A172 (cell line): ENCODE data around the gene BEND7. TPM values are rescaled to one million over a fixed set of nuclear protein-coding genes. Genes with fewer than 3 reads are reported as not detected.
"Not testable (repeated sequence)": the region's sequence is repeated elsewhere in the genome, so short reads cannot be mapped to it uniquely, and the experiment has no call there.

ENCODE experiments used
- DNase-seq: peaks from one replicate; pipeline ENCODE4 v3.0.0-alpha.2; 2015; ENCODE audit warnings: low spot score
- total RNA-seq: library from RNA; depleted of rRNA; stranded (reverse); fragments of >200 nt; shearing (Covaris generic); gene quantifications from 2 replicates; pipeline ENCODE4 v1.2.3, GENCODE V29; 2014

Gene BEND7
- total RNA-seq, 1 experiment from 2014 or later = 44.2 TPM

- DNase-seq = no peak
These were observed 107.4 kb downstream of the BEND7 start for GRCh38 chr10:13421382-13421917.

- DNase-seq = no peak
These were observed 108.1 kb downstream of the BEND7 start for GRCh38 chr10:13420532-13421307.

- DNase-seq = peak; percentile 17
These were observed 111.2 kb downstream of the BEND7 start for GRCh38 chr10:13417459-13418126.

GRCh38 chr10:13416760-13417159 lies 112.1 kb downstream of the BEND7 start:
- no peak for DNase-seq

GRCh38 chr10:13414855-13415254 lies 114.0 kb downstream of the BEND7 start:
- DNase-seq = no peak

- DNase-seq = no peak
These were observed 114.7 kb downstream of the BEND7 start for GRCh38 chr10:13414137-13414536.

GRCh38 chr10:13412894-13413293 lies 115.9 kb downstream of the BEND7 start:
- no peak for DNase-seq

GRCh38 chr10:13404791-13405190 lies 124.0 kb downstream of the BEND7 start:
- DNase-seq = no peak

- peak; percentile 40 for DNase-seq
These were observed 124.5 kb downstream of the BEND7 start for GRCh38 chr10:13404305-13404759.

GRCh38 chr10:13403426-13403825 lies 125.4 kb downstream of the BEND7 start:
- DNase-seq = not testable (repeated sequence)

- no peak for DNase-seq
These were observed 126.8 kb downstream of the BEND7 start for GRCh38 chr10:13402021-13402420.

GRCh38 chr10:13401142-13401541 lies 127.7 kb downstream of the BEND7 start:
- DNase-seq = no peak

GRCh38 chr10:13400196-13400965 lies 128.4 kb downstream of the BEND7 start:
- DNase-seq = no peak

- no peak for DNase-seq
These were observed 129.1 kb downstream of the BEND7 start for GRCh38 chr10:13399752-13400151.

GRCh38 chr10:13399236-13399635 lies 129.6 kb downstream of the BEND7 start:
- DNase-seq = no peak

- no peak for DNase-seq
These were observed 131.8 kb downstream of the BEND7 start for GRCh38 chr10:13397052-13397451.

- no peak for DNase-seq
These were observed 132.4 kb downstream of the BEND7 start for GRCh38 chr10:13396369-13396768.

GRCh38 chr10:13395540-13395939 lies 133.3 kb downstream of the BEND7 start:
- no peak for DNase-seq

GRCh38 chr10:13393640-13394039 lies 135.2 kb downstream of the BEND7 start:
- DNase-seq = no peak

GRCh38 chr10:13392701-13393100 lies 136.1 kb downstream of the BEND7 start:
- DNase-seq = no peak
